Transverse colon (tissue), 3 donors: Measurements from ENCODE around the gene PYY.

Experiments
- POLR2A ChIP-seq: fragments of 450-650 bp; IDR thresholded peaks from one replicate; pipeline ENCODE4 v1.6.1; 2016; ENCODE audit warnings: antibody characterized with exemption, mild to moderate bottlenecking, moderate library complexity
- TF ChIP-seq, protein P1 (sequence below), 5 experiments: fragments of 200-600 bp in 3 of 5; fragments of 450-650 bp in 2 of 5; sonication (generic) in 3 of 5; IDR thresholded peaks; 1 replicate in 2 of 5; 2 replicates in 3 of 5; pipeline ENCODE4 v1.5.1; 2016 to 2017; ENCODE audit warnings: antibody characterized with exemption in 5 of 5, inconsistent platforms in 3 of 5, mild to moderate bottlenecking in 2 of 5, moderate library complexity in 1 of 5

DNA sequence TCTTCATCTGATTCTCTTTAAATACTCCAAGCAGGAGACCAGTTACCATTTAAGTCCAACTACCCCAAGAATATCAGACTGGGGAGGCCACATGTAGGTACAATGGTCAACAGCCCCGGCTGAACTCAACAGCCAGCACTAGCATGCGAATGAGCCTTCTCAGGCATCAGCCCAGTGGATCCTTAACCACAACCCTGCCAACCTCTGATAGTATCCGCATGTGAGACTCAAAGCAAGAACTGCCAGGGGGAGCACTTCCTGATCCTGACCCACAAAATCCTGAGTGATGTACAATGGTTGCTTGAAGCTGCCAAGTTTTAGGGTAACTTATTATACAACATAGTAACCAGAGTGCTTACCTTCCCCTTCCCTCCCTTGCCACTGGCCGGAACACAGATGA is 4.0 kb downstream of the PYY start:
- TF ChIP-seq POLR2A = no peak
- TF ChIP-seq, protein P1, sequence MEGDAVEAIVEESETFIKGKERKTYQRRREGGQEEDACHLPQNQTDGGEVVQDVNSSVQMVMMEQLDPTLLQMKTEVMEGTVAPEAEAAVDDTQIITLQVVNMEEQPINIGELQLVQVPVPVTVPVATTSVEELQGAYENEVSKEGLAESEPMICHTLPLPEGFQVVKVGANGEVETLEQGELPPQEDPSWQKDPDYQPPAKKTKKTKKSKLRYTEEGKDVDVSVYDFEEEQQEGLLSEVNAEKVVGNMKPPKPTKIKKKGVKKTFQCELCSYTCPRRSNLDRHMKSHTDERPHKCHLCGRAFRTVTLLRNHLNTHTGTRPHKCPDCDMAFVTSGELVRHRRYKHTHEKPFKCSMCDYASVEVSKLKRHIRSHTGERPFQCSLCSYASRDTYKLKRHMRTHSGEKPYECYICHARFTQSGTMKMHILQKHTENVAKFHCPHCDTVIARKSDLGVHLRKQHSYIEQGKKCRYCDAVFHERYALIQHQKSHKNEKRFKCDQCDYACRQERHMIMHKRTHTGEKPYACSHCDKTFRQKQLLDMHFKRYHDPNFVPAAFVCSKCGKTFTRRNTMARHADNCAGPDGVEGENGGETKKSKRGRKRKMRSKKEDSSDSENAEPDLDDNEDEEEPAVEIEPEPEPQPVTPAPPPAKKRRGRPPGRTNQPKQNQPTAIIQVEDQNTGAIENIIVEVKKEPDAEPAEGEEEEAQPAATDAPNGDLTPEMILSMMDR (IDR thresholded peaks at IDR 0.05) = no peak
